ENCODE data around the gene GINM1.

GINM1 gene
- 22.8 to 31.6 (median 25.8) reads per million in 4 experiments for total RNA-seq

GRCh38 chr6:149565527-149566409, at the start of gene GINM1:
TSS of gene GINM1 (plus strand) at chr6:149566375. CDS start at chr6:149566415, 40 bp downstream.
- DNase-seq = peak; percentile 94

- no peak for DNase-seq
Measured at GRCh38 chr6:149529650-149530049, 36.5 kb upstream of the GINM1 start.

GRCh38 chr6:149534742-149535141, 31.4 kb upstream of the GINM1 start:
- DNase-seq = no peak

GRCh38 chr6:149541139-149541538, 25.0 kb upstream of the GINM1 start:
- no peak for DNase-seq

GRCh38 chr6:149544646-149545257, 21.4 kb upstream of the GINM1 start:
- no peak for DNase-seq

GRCh38 chr6:149545258-149545753, 20.9 kb upstream of the GINM1 start:
- DNase-seq = peak; percentile 62

GRCh38 chr6:149545754-149546471, 20.3 kb upstream of the GINM1 start, which contains the start of gene PPIL4:
TSS of gene PPIL4 (minus strand) at chr6:149546043. CDS start at chr6:149546005, 38 bp downstream.
- peak; percentile 93 for DNase-seq

- no peak for DNase-seq
Measured at GRCh38 chr6:149551920-149552319, 14.3 kb upstream of the GINM1 start.

GRCh38 chr6:149558029-149558428, 8.1 kb upstream of the GINM1 start:
- no peak for DNase-seq

- no peak for DNase-seq
Measured at GRCh38 chr6:149559389-149559788, 6.8 kb upstream of the GINM1 start.

GRCh38 chr6:149560736-149561135, 5.4 kb upstream of the GINM1 start:
- DNase-seq = no peak

- DNase-seq = no peak
Measured at GRCh38 chr6:149563203-149563927, 2.8 kb upstream of the GINM1 start.

GRCh38 chr6:149563928-149564325, 2.2 kb upstream of the GINM1 start:
- no peak for DNase-seq

- DNase-seq = peak; percentile 41
Measured at GRCh38 chr6:149566410-149567193, 427 bp downstream of the GINM1 start.

GRCh38 chr6:149567194-149567586, 1.0 kb downstream of the GINM1 start:
- DNase-seq = no peak

GRCh38 chr6:149567945-149568585, 1.9 kb downstream of the GINM1 start:
- no peak for DNase-seq

GRCh38 chr6:149580880-149581279, 14.7 kb downstream of the GINM1 start:
- no peak for DNase-seq

- DNase-seq = no peak
Measured at GRCh38 chr6:149581349-149581748, 15.2 kb downstream of the GINM1 start.

GRCh38 chr6:149586149-149586548, 20.0 kb downstream of the GINM1 start:
- no peak for DNase-seq

GRCh38 chr6:149592983-149593382, 26.8 kb downstream of the GINM1 start:
- no peak for DNase-seq

- DNase-seq = no peak
Measured at GRCh38 chr6:149593408-149593807, 27.2 kb downstream of the GINM1 start.
